ENCODE measurements around the gene MFNG. TPM values are rescaled to one million over a fixed set of nuclear protein-coding genes. Genes with fewer than 3 reads are reported as not detected.
A peak's percentile ranks its signal among the peaks of the same experiment; 100 is the strongest.
"Not testable (repeated sequence)": the region's sequence is repeated elsewhere in the genome, so short reads cannot be mapped to it uniquely, and the experiment has no call there.

The MFNG gene
- total and polyA plus RNA-seq, 4 experiments from 2014 or later, result 213 to 441 (median 278) TPM

DNA sequence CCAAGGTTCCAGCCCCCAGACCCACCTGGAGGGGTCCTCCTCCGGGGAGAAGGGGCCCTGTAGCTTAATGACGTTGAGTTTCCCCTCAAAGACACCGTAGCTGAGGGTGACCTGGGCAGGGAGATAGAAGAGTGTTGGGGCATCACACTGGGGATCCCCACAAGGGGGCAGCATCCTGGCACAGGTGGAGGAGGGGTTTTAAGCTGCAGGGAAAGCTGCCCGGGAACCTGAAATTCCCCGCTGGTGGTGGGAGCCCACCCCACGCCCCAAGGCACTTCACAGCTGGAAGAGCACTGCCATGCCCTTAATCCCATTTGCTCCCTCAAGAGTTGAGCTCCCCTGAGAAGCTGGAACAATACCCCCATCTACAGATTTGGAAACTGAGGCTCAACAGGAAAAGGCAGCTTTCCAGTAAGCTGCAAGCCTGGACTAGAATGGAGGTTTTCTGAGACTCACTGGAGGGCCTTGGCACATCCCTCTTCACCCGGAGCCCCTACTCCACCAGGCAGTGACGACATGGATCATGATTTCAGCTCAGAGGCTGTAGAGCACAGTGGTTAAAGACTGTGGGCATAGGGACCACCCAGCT lies 13.7 kb downstream of the MFNG start:
- ChIA-PET CTCF (ENCODE audit: partially characterized antibody) (interaction anchor here (0.6 to 5.2 kb wide), 25 partner anchors 8 to 467 kb away, joined by 3 to 185 read pairs (median 4); partner anchors contain the start of genes LGALS2, MFNG and RAC2), POLR2A (ENCODE audit: partially characterized antibody) (interaction anchor here (0.9 to 4.5 kb wide), 6 partner anchors 12 to 34 kb away, joined by 3 to 53 read pairs (median 4); partner anchors contain the start of gene MFNG)
- DNase-seq, result peak; percentile 29 to 55 (median 39)
- Histone ChIP-seq H3K4me1 (ENCODE audit: insufficient read depth, low read length) (no peaks in the 10 kb centered on the region), H3K36me3 (ENCODE audit: insufficient read depth, low read length) (peaks cover 62% of the 10 kb centered on the region), H3K27ac (ENCODE audit: low read depth, low read length) (no peak overlapping the region), H3K4me3 (ENCODE audit: low read length in 2 of 2) (no peak overlapping the region), H3K27me3 (ENCODE audit: insufficient read depth, low read length) (no peaks in the 10 kb centered on the region), H3K9me3 (ENCODE audit: control insufficient read depth in 1 of 2, low read length in 2 of 2) (no peaks in the 10 kb centered on the region)
- intact Hi-C loops (cut with micrococcal nuclease), result loop anchor here (1.0 kb wide), 1 partner anchor 26 kb away; no protein-coding TSS in a partner anchor
- H3K27ac Mint-ChIP-seq, result peak overlapping the region in 3 of 7 donors; percentile 37 to 64 (median 61)
- no peaks in the 10 kb centered on the region for H3K9me3 Mint-ChIP-seq
- H3K4me3 Mint-ChIP-seq, result no peak overlapping the region
- H3K4me1 Mint-ChIP-seq, result peaks cover 0 to 12% (median 7%) of the 10 kb centered on the region in 4 donors
- H3K27me3 Mint-ChIP-seq, result no peaks in the 10 kb centered on the region
- peaks cover 48 to 77% of the 10 kb centered on the region in 2 donors for H3K36me3 Mint-ChIP-seq

DNA sequence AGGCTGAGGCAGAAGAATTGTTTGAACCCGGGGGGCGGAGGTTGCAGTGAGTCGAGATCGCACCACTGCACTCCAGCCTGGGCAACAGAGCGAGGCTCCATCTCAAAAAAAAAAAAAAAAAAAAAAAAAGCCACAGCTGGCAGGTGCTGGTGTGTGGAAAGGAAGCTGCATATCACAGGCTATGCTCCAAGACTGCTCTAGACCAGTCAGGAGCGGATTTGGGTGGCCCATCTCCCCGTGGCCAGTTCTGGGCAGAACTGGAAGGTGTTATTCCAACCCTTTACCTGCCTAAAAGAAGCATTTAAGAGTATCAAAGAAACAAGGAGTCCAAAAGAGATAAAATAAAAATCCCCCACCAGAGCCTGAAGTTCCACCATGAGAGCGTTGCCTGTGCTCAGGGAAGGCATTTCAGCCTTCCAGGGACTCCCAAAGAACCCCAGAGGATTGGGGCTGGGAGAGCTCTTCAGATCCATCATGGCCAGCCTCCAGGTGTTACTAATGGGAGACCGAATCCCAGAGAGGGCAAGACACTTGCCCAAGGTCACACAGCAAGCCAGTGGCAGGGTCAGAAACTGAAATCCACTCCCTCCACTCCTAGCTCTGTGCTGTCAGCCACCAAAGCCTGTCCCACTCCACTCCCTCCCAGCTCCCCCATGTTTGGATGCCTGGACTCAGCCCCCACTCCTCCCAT lies 14.3 kb downstream of the MFNG start:
- Histone ChIP-seq H3K4me1 (ENCODE audit: insufficient read depth, low read length) (no peaks in the 10 kb centered on the region), H3K9me3 (ENCODE audit: control insufficient read depth in 1 of 2, low read length in 2 of 2) (no peaks in the 10 kb centered on the region), H3K4me3 (ENCODE audit: low read length in 2 of 2) (no peak overlapping the region), H3K36me3 (ENCODE audit: insufficient read depth, low read length) (peaks cover 57% of the 10 kb centered on the region), H3K27ac (ENCODE audit: low read depth, low read length) (no peak overlapping the region), H3K27me3 (ENCODE audit: insufficient read depth, low read length) (no peaks in the 10 kb centered on the region)
- intact Hi-C loops (cut with micrococcal nuclease), result loop anchor here (1.0 kb wide), 1 partner anchor 26 kb away; no protein-coding TSS in a partner anchor
- Mint-ChIP-seq H3K27ac (peak overlapping the region in 2 of 7 donors; percentile 61 to 84), H3K4me3 (no peak overlapping the region), H3K4me1 (peaks cover 0 to 10% (median 6%) of the 10 kb centered on the region in 4 donors), H3K9me3 (no peaks in the 10 kb centered on the region), H3K36me3 (peaks cover 43 to 71% of the 10 kb centered on the region in 2 donors), H3K27me3 (no peaks in the 10 kb centered on the region)
- no peak for DNase-seq
- ChIA-PET POLR2A (ENCODE audit: partially characterized antibody) (interaction anchor here (0.9 to 4.5 kb wide), 4 partner anchors 13 to 35 kb away, joined by 3 to 53 read pairs (median 4); partner anchors contain the start of gene MFNG), CTCF (ENCODE audit: partially characterized antibody) (interaction anchor here (0.9 to 5.2 kb wide), 21 partner anchors 8 to 417 kb away, joined by 3 to 185 read pairs (median 4); partner anchors contain the start of genes LGALS2, MFNG and RAC2)

DNA sequence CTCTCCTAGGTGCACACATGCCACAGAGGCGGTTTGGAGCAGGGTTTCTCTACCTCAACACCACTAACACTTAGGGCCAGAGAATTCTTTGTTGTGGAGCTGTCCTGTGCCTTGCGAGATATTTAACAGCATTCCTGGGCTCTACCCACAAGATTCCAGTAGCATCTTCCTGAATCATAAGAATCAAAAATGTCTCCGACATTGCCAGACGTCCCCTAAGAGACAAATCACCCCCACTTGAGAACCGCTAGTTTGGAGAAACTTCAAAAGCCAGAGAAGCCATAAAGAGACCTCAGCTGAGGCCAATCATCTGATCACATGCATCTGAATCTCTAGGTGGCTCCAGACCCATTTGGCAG lies 16.1 kb downstream of the MFNG start:
- DNase-seq, result no peak
- H3K9me3 ChIP-seq (ENCODE audit: control insufficient read depth in 1 of 2, low read length in 2 of 2), result no peaks in the 10 kb centered on the region
- peaks cover 0 to 15% (median 9%) of the 10 kb centered on the region in 4 donors for H3K4me1 Mint-ChIP-seq
- H3K36me3 ChIP-seq (ENCODE audit: insufficient read depth, low read length), result peaks cover 53% of the 10 kb centered on the region
- no peaks in the 10 kb centered on the region for H3K9me3 Mint-ChIP-seq
- H3K27me3 ChIP-seq (ENCODE audit: insufficient read depth, low read length), result no peaks in the 10 kb centered on the region
- intact Hi-C loops (cut with micrococcal nuclease), result no loop called here
- no peak overlapping the region for H3K27ac Mint-ChIP-seq
- H3K27me3 Mint-ChIP-seq, result no peaks in the 10 kb centered on the region
- H3K4me1 ChIP-seq (ENCODE audit: insufficient read depth, low read length), result no peaks in the 10 kb centered on the region
- H3K4me3 Mint-ChIP-seq, result no peak overlapping the region
- ChIA-PET POLR2A (ENCODE audit: partially characterized antibody) (no interaction called here), CTCF (ENCODE audit: partially characterized antibody) (interaction anchor here (1.2 kb wide), 1 partner anchor 153 kb away, joined by 3 read pairs; no protein-coding TSS in a partner anchor)
- peaks cover 40 to 73% of the 10 kb centered on the region in 2 donors for H3K36me3 Mint-ChIP-seq
- no peak overlapping the region for H3K4me3 ChIP-seq (ENCODE audit: low read length in 2 of 2)
- H3K27ac ChIP-seq (ENCODE audit: low read depth, low read length), result no peak overlapping the region

DNA sequence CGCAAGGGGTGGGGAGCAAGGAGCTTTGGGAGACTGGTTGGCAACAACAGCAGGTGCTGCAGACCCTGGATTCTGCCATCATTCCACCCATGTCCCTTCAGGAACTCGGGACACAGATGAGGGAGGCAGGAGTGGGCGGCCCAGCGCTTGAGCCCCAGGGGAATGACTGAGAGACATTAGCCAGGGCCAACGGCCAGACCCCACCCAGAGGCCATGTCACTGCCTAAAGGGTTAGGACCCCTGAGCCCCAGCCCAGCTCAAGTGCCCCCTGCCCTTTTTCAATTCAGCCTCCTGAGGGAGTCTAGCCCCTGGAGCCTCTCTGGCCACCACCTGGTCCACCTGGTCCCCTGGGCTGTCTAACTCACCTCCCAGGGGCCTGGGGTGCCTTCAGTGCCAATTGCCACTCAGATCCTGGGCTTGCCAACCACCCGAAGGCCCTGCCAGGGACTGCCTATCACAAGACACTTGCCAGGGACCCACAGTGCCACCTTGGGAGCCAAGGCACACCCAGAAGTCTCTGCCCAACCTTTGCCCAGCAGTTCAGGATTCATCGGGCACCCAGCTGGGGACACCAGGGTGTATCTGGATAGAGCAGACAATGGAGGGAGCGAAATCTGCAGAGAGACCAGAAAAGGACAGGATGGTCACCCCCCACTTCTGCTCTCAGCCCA lies 16.6 kb downstream of the MFNG start:
- Histone ChIP-seq H3K4me3 (ENCODE audit: low read length in 2 of 2) (no peak overlapping the region), H3K27me3 (ENCODE audit: insufficient read depth, low read length) (no peaks in the 10 kb centered on the region), H3K4me1 (ENCODE audit: insufficient read depth, low read length) (no peaks in the 10 kb centered on the region), H3K27ac (ENCODE audit: low read depth, low read length) (no peak overlapping the region), H3K36me3 (ENCODE audit: insufficient read depth, low read length) (peaks cover 48% of the 10 kb centered on the region), H3K9me3 (ENCODE audit: control insufficient read depth in 1 of 2, low read length in 2 of 2) (no peaks in the 10 kb centered on the region)
- peaks cover 0 to 17% (median 8%) of the 10 kb centered on the region in 4 donors for H3K4me1 Mint-ChIP-seq
- no peak overlapping the region for H3K27ac Mint-ChIP-seq
- POLR2A ChIA-PET (ENCODE audit: partially characterized antibody), result no interaction called here
- no peaks in the 10 kb centered on the region for H3K9me3 Mint-ChIP-seq
- CTCF ChIA-PET (ENCODE audit: partially characterized antibody), result interaction anchor here (1.2 kb wide), 1 partner anchor 152 kb away, joined by 3 read pairs; no protein-coding TSS in a partner anchor
- H3K4me3 Mint-ChIP-seq, result no peak overlapping the region
- no peak for DNase-seq
- H3K27me3 Mint-ChIP-seq, result no peaks in the 10 kb centered on the region
- H3K36me3 Mint-ChIP-seq, result peaks cover 35 to 69% of the 10 kb centered on the region in 2 donors
- intact Hi-C loops (cut with micrococcal nuclease), result no loop called here

DNA sequence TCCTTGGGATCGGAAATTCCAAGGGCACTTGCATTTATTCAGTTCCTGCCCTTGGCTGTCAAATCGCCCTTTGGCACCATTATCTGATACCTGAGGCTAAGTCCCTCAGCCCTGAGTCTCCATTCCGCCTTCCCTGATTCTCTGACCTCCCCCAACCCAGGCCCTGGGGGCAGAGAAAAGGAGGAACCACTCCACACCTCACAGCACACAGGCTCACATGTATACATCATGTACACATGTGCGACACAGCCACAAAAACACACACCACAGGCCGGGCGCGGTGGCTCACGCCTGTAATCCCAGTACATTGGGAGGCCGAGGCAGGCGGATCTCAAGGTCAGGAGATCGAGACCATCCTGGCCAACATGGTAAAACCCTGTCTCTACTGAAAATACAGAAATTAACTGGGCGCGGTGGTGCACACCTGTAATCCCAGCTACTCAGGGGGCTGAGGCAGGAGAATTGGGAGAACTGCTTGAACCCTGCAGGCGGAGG lies 17.9 kb downstream of the MFNG start:
- H3K4me3 Mint-ChIP-seq; CTCF ChIA-PET (ENCODE audit: partially characterized antibody); H3K9me3 Mint-ChIP-seq; H3K27me3 Mint-ChIP-seq; H3K27me3 ChIP-seq (ENCODE audit: insufficient read depth, low read length); H3K9me3 ChIP-seq (ENCODE audit: control insufficient read depth in 1 of 2, low read length in 2 of 2); POLR2A ChIA-PET (ENCODE audit: partially characterized antibody); intact Hi-C loops (cut with micrococcal nuclease); DNase-seq; H3K27ac ChIP-seq (ENCODE audit: low read depth, low read length); H3K4me1 ChIP-seq (ENCODE audit: insufficient read depth, low read length); H3K4me3 ChIP-seq (ENCODE audit: low read length in 2 of 2): not testable (repeated sequence)
- peaks cover 41% of the 10 kb centered on the region for H3K36me3 ChIP-seq (ENCODE audit: insufficient read depth, low read length)
- Mint-ChIP-seq H3K36me3 (peaks cover 33 to 63% of the 10 kb centered on the region in 2 donors), H3K4me1 (peaks cover 1 to 18% (median 8%) of the 10 kb centered on the region in 4 donors), H3K27ac (peak overlapping the region in 1 of 7 donors; percentile 53)

DNA sequence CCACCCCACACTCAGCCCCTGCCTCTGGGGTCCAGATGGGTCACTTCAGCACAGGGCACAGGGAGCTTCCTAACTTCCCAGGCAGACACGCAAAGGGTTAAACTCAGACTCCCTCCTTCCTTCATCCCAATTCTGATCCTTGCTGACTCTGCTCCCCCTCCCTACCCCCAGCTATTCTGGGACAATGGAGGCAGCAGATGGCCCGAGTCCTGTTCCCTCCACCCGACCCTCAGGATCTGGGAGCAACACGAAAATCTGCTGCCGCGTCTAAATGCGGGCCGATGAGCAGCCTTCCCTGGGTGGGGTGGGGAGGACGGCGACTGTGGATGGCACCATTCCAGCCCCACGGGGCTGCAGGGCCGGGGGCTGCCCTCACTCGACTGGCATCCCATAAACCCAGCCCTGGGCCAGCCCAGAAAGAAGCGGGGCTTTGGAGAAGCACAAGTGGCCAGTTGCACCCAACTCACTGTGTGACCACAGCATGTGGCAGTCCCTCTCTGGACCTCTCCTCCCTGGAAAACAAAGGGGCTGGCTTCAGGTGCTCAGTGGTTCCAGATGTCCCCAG lies 18.7 kb downstream of the MFNG start:
- Mint-ChIP-seq H3K9me3 (no peaks in the 10 kb centered on the region), H3K27me3 (no peaks in the 10 kb centered on the region), H3K36me3 (peaks cover 29 to 63% of the 10 kb centered on the region in 2 donors), H3K4me1 (peaks cover 4 to 20% (median 9%) of the 10 kb centered on the region in 4 donors), H3K27ac (no peak overlapping the region), H3K4me3 (no peak overlapping the region)
- Histone ChIP-seq H3K9me3 (ENCODE audit: control insufficient read depth in 1 of 2, low read length in 2 of 2) (no peaks in the 10 kb centered on the region), H3K27ac (ENCODE audit: low read depth, low read length) (no peak overlapping the region), H3K4me1 (ENCODE audit: insufficient read depth, low read length) (no peaks in the 10 kb centered on the region), H3K27me3 (ENCODE audit: insufficient read depth, low read length) (no peaks in the 10 kb centered on the region), H3K36me3 (ENCODE audit: insufficient read depth, low read length) (peaks cover 36% of the 10 kb centered on the region), H3K4me3 (ENCODE audit: low read length in 2 of 2) (no peak overlapping the region)
- ChIA-PET POLR2A (ENCODE audit: partially characterized antibody) (no interaction called here), CTCF (ENCODE audit: partially characterized antibody) (interaction anchor here (1.2 to 2.1 kb wide), 3 partner anchors 11 to 30 kb away, joined by 3 to 6 read pairs (median 4); partner anchors contain the start of gene MFNG)
- intact Hi-C loops (cut with micrococcal nuclease), result no loop called here
- no peak for DNase-seq
